ENCODE results near the gene CFAP46.
"Not testable (repeated sequence)": the region's sequence is repeated elsewhere in the genome, so short reads cannot be mapped to it uniquely, and the experiment has no call there.

The CFAP46 gene

GRCh38 chr10:132785723-132786475 is 156.5 kb downstream of the CFAP46 start, which contains the start of gene NKX6-2:
Gene NKX6-2, minus strand, starts transcription at chr10:132786147. Its CDS starts 199 bp downstream, at chr10:132785948.
- DNase-seq, result no peak

- DNase-seq, result no peak
Observed at GRCh38 chr10:132784866-132785722, 157.3 kb downstream of the CFAP46 start.

- no peak for DNase-seq
Observed at GRCh38 chr10:132783940-132784865, 158.2 kb downstream of the CFAP46 start.

GRCh38 chr10:132783165-132783939 is 159.0 kb downstream of the CFAP46 start:
- DNase-seq, result no peak

GRCh38 chr10:132781556-132781955 is 160.8 kb downstream of the CFAP46 start:
- no peak for DNase-seq

- no peak for DNase-seq
Observed at GRCh38 chr10:132780356-132780755, 162.0 kb downstream of the CFAP46 start.

GRCh38 chr10:132779549-132780294 is 162.6 kb downstream of the CFAP46 start:
- DNase-seq, result no peak

- no peak for DNase-seq
Observed at GRCh38 chr10:132777441-132777840, 164.9 kb downstream of the CFAP46 start.

GRCh38 chr10:132776821-132777220 is 165.5 kb downstream of the CFAP46 start:
- DNase-seq, result no peak

- no peak for DNase-seq
Observed at GRCh38 chr10:132776186-132776585, 166.2 kb downstream of the CFAP46 start.

- no peak for DNase-seq
Observed at GRCh38 chr10:132774902-132775863, 167.2 kb downstream of the CFAP46 start.

GRCh38 chr10:132774181-132774901 is 168.0 kb downstream of the CFAP46 start:
- DNase-seq, result no peak

- not testable (repeated sequence) for DNase-seq
Observed at GRCh38 chr10:132772816-132773215, 169.6 kb downstream of the CFAP46 start.

GRCh38 chr10:132770061-132771021 is 172.0 kb downstream of the CFAP46 start:
- DNase-seq, result no peak

- no peak for DNase-seq
Observed at GRCh38 chr10:132768346-132769248, 173.8 kb downstream of the CFAP46 start.

- DNase-seq, result no peak
Observed at GRCh38 chr10:132766291-132766690, 176.1 kb downstream of the CFAP46 start.

- DNase-seq, result no peak
Observed at GRCh38 chr10:132765435-132765834, 176.9 kb downstream of the CFAP46 start.

Data from stimulated activated CD4-positive, alpha-beta T cell treated with anti-CD3 and anti-CD28 coated beads, Interleukin-4, amount 100 ng/mL, for 24 hours (primary cell).